ENCODE measurements around the gene NEDD4L.

NEDD4L gene

DNA sequence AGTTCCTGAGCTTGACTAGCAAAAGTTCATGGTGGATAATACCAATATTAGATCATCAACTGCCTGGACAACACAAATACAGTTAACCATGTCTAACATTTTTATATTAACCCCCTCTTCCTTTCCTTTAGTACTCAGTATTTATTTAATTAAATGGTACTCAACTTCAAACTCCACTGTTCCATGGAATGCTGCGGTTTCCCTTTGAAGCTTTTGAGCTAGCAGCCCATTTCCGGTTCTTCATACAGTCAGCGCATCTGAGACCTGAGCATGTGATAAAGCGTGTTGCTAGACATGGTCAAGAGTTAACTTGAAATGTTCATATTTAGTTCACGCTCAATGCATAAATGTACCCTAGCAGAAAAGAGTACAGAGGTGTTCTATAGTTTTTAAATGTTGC, 306.5 kb downstream of the NEDD4L start:
- H3K4me3 ChIP-seq (ENCODE audit: low read depth, low read length): no peak overlapping the region
- H3K27ac ChIP-seq: no peak overlapping the region
- H3K27me3 ChIP-seq (ENCODE audit: insufficient read depth, low read depth, severe bottlenecking): no peaks in the 10 kb centered on the region
- H3K9me3 ChIP-seq (ENCODE audit: severe bottlenecking): no peaks in the 10 kb centered on the region
- DNase-seq: no peak
- TF ChIP-seq CTCF (IDR thresholded peaks at IDR 0.05; ENCODE audit: low read depth, low read length): no peak
- H3K36me3 ChIP-seq: peaks cover 59% of the 10 kb centered on the region

GRCh38 chr18:58351776-58352175, 307.8 kb downstream of the NEDD4L start:
- Histone ChIP-seq H3K4me3 (ENCODE audit: low read depth, low read length) (no peak overlapping the region), H3K27ac (no peak overlapping the region), H3K36me3 (peaks cover 57% of the 10 kb centered on the region), H3K9me3 (ENCODE audit: severe bottlenecking) (no peaks in the 10 kb centered on the region), H3K27me3 (ENCODE audit: insufficient read depth, low read depth, severe bottlenecking) (no peaks in the 10 kb centered on the region)
- DNase-seq: no peak
- TF ChIP-seq CTCF (IDR thresholded peaks at IDR 0.05; ENCODE audit: low read depth, low read length): no peak

DNA sequence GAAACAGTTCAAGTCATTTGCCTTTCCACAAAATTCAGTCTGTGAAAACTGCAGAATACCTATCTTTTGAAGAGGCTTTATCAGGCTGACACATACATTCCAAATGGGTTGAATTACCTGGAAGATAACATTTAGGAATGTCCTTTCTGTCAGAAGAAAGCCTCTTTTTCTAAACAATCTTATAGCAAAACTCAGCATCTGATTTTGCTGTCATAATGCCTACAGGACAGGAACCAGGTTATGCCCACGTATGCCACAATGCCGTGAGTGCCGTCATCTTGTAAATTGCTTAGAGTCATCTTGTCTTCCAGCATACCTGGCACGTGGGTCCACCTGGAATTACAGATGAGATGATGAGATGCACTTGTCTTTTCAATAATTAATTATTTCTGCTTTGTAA, 309.6 kb downstream of the NEDD4L start:
- no peak for DNase-seq
- TF ChIP-seq CTCF (IDR thresholded peaks at IDR 0.05; ENCODE audit: low read depth, low read length): no peak
- H3K4me3 ChIP-seq (ENCODE audit: low read depth, low read length): no peak overlapping the region
- H3K27ac ChIP-seq: no peak overlapping the region
- no peaks in the 10 kb centered on the region for H3K27me3 ChIP-seq (ENCODE audit: insufficient read depth, low read depth, severe bottlenecking)
- peaks cover 71% of the 10 kb centered on the region for H3K36me3 ChIP-seq
- H3K9me3 ChIP-seq (ENCODE audit: severe bottlenecking): no peaks in the 10 kb centered on the region

GRCh38 chr18:58354051-58354450, 310.0 kb downstream of the NEDD4L start:
- Histone ChIP-seq H3K4me3 (ENCODE audit: low read depth, low read length) (no peak overlapping the region), H3K9me3 (ENCODE audit: severe bottlenecking) (no peaks in the 10 kb centered on the region), H3K27ac (no peak overlapping the region), H3K36me3 (peaks cover 71% of the 10 kb centered on the region), H3K27me3 (ENCODE audit: insufficient read depth, low read depth, severe bottlenecking) (no peaks in the 10 kb centered on the region)
- DNase-seq: no peak
- no peak for TF ChIP-seq CTCF (IDR thresholded peaks at IDR 0.05; ENCODE audit: low read depth, low read length)

DNA sequence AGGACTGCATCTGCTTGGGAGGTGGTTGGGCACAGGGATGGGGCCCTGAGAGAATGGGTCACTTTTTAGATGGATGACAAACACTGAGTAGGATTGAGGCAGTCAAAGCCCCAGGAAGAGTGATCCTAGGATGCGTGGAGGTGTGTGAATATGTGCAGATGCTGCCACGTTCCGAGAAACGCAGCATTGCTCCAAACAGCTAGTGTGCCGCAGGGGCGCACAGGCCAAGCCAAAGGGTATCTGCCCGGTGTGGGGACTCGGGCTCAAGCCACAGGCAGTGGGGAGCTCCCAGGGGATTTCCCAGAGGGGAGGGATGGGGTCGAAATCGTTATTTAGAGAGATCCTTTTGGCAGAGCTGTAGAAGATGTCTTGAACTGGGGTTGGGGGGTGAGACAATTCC, 310.8 kb downstream of the NEDD4L start:
- no peaks in the 10 kb centered on the region for H3K9me3 ChIP-seq (ENCODE audit: severe bottlenecking)
- DNase-seq: no peak
- H3K36me3 ChIP-seq: peaks cover 66% of the 10 kb centered on the region
- TF ChIP-seq CTCF (IDR thresholded peaks at IDR 0.05; ENCODE audit: low read depth, low read length): no peak
- H3K4me3 ChIP-seq (ENCODE audit: low read depth, low read length): no peak overlapping the region
- H3K27me3 ChIP-seq (ENCODE audit: insufficient read depth, low read depth, severe bottlenecking): no peaks in the 10 kb centered on the region
- no peak overlapping the region for H3K27ac ChIP-seq

- H3K4me3 ChIP-seq (ENCODE audit: low read depth, low read length): no peak overlapping the region
- TF ChIP-seq CTCF (IDR thresholded peaks at IDR 0.05; ENCODE audit: low read depth, low read length): no peak
- H3K36me3 ChIP-seq: peaks cover 62% of the 10 kb centered on the region
- H3K9me3 ChIP-seq (ENCODE audit: severe bottlenecking): no peaks in the 10 kb centered on the region
- H3K27ac ChIP-seq: no peak overlapping the region
- H3K27me3 ChIP-seq (ENCODE audit: insufficient read depth, low read depth, severe bottlenecking): no peaks in the 10 kb centered on the region
- no peak for DNase-seq
These were observed 311.2 kb downstream of the NEDD4L start for GRCh38 chr18:58355243-58355642.

Measured in WERI-Rb-1 (cell line).